22Rv1 (cell line): ENCODE results near the gene DNAH8.

ENCODE experiments used
- CTCF ChIP-seq: fragments of 450-650 bp; IDR thresholded peaks from 2 replicates; pipeline ENCODE4 v1.5.1; 2017; ENCODE audit warnings: mild to moderate bottlenecking
- ZFX ChIP-seq: fragments of 450-650 bp; IDR thresholded peaks from 2 replicates; pipeline ENCODE4 v1.6.1; 2017; ENCODE audit warnings: antibody characterized with exemption, borderline replicate concordance

GRCh38 chr6:39007575-39007974 lies 292.5 kb downstream of the DNAH8 start:
- TF ChIP-seq CTCF: no peak
- no peak for TF ChIP-seq ZFX
